ENCODE data around the gene CORO6.

Gene CORO6

GRCh38 chr17:29590411-29591145, 32.1 kb downstream of the CORO6 start:
- Histone ChIP-seq H3K27ac (ENCODE audit: low read depth, low read length) (peak overlapping the region; percentile 71), H3K36me3 (ENCODE audit: control insufficient read depth, insufficient read depth, low read length) (no peaks in the 10 kb centered on the region), H3K9ac (ENCODE audit: low read depth, low read length) (peak overlapping the region; percentile 55), H3K9me3 (ENCODE audit: control insufficient read depth, insufficient read depth, low read length) (no peaks in the 10 kb centered on the region), H3K27me3 (ENCODE audit: control insufficient read depth, insufficient read depth, low read length) (peaks cover 12% of the 10 kb centered on the region), H3K4me3 (ENCODE audit: low read depth, low read length) (peak overlapping the region; percentile 90), H3K4me1 (ENCODE audit: control insufficient read depth, insufficient read depth, low read length) (peaks cover 38% of the 10 kb centered on the region)

GRCh38 chr17:29589524-29590410, 32.9 kb downstream of the CORO6 start, which contains the start of gene GIT1:
Gene GIT1, minus strand, starts transcription at chr17:29589648. Its CDS starts 270 bp downstream, at chr17:29589378.
- H3K9me3 ChIP-seq (ENCODE audit: control insufficient read depth, insufficient read depth, low read length): no peaks in the 10 kb centered on the region
- peaks cover 12% of the 10 kb centered on the region for H3K27me3 ChIP-seq (ENCODE audit: control insufficient read depth, insufficient read depth, low read length)
- peaks cover 46% of the 10 kb centered on the region for H3K4me1 ChIP-seq (ENCODE audit: control insufficient read depth, insufficient read depth, low read length)
- H3K4me3 ChIP-seq (ENCODE audit: low read depth, low read length): peak within 1 kb of the TSS; percentile 90
- no peaks in the 10 kb centered on the region for H3K36me3 ChIP-seq (ENCODE audit: control insufficient read depth, insufficient read depth, low read length)
- H3K27ac ChIP-seq (ENCODE audit: low read depth, low read length): no peak within 1 kb of the TSS
- H3K9ac ChIP-seq (ENCODE audit: low read depth, low read length): peak within 1 kb of the TSS; percentile 11; the same call in 1 of the 2 replicates

- peak overlapping the region; percentile 78 for H3K4me3 ChIP-seq (ENCODE audit: low read depth, low read length)
- H3K4me1 ChIP-seq (ENCODE audit: control insufficient read depth, insufficient read depth, low read length): peaks cover 50% of the 10 kb centered on the region
- H3K27ac ChIP-seq (ENCODE audit: low read depth, low read length): no peak overlapping the region
- no peaks in the 10 kb centered on the region for H3K9me3 ChIP-seq (ENCODE audit: control insufficient read depth, insufficient read depth, low read length)
- peak overlapping the region; percentile 11; the same call in 1 of the 2 replicates for H3K9ac ChIP-seq (ENCODE audit: low read depth, low read length)
- H3K36me3 ChIP-seq (ENCODE audit: control insufficient read depth, insufficient read depth, low read length): no peaks in the 10 kb centered on the region
- H3K27me3 ChIP-seq (ENCODE audit: control insufficient read depth, insufficient read depth, low read length): peaks cover 11% of the 10 kb centered on the region
Observed at GRCh38 chr17:29588562-29589411, 33.9 kb downstream of the CORO6 start.

GRCh38 chr17:29588017-29588561, 34.6 kb downstream of the CORO6 start:
- H3K27ac ChIP-seq (ENCODE audit: low read depth, low read length): no peak overlapping the region

GRCh38 chr17:29587591-29587990, 35.1 kb downstream of the CORO6 start:
- no peak overlapping the region for H3K4me3 ChIP-seq (ENCODE audit: low read depth, low read length)
- no peaks in the 10 kb centered on the region for H3K9me3 ChIP-seq (ENCODE audit: control insufficient read depth, insufficient read depth, low read length)
- H3K27ac ChIP-seq (ENCODE audit: low read depth, low read length): no peak overlapping the region
- peaks cover 10% of the 10 kb centered on the region for H3K27me3 ChIP-seq (ENCODE audit: control insufficient read depth, insufficient read depth, low read length)
- peaks cover 49% of the 10 kb centered on the region for H3K4me1 ChIP-seq (ENCODE audit: control insufficient read depth, insufficient read depth, low read length)
- H3K9ac ChIP-seq (ENCODE audit: low read depth, low read length): no peak overlapping the region
- H3K36me3 ChIP-seq (ENCODE audit: control insufficient read depth, insufficient read depth, low read length): peaks cover 5% of the 10 kb centered on the region

More at GRCh38 chr17:29588017-29588561, 34.6 kb downstream of the CORO6 start:
- peak overlapping the region; percentile 78 for H3K4me3 ChIP-seq (ENCODE audit: low read depth, low read length)
- peaks cover 10% of the 10 kb centered on the region for H3K27me3 ChIP-seq (ENCODE audit: control insufficient read depth, insufficient read depth, low read length)
- no peak overlapping the region for H3K9ac ChIP-seq (ENCODE audit: low read depth, low read length)
- no peaks in the 10 kb centered on the region for H3K9me3 ChIP-seq (ENCODE audit: control insufficient read depth, insufficient read depth, low read length)
- no peaks in the 10 kb centered on the region; the same call in none of the 2 replicates for H3K36me3 ChIP-seq (ENCODE audit: control insufficient read depth, insufficient read depth, low read length)
- peaks cover 50% of the 10 kb centered on the region for H3K4me1 ChIP-seq (ENCODE audit: control insufficient read depth, insufficient read depth, low read length)

- no peaks in the 10 kb centered on the region for H3K9me3 ChIP-seq (ENCODE audit: control insufficient read depth, insufficient read depth, low read length)
- H3K4me3 ChIP-seq (ENCODE audit: low read depth, low read length): no peak overlapping the region
- no peak overlapping the region for H3K27ac ChIP-seq (ENCODE audit: low read depth, low read length)
- H3K4me1 ChIP-seq (ENCODE audit: control insufficient read depth, insufficient read depth, low read length): peaks cover 42% of the 10 kb centered on the region
- H3K9ac ChIP-seq (ENCODE audit: low read depth, low read length): no peak overlapping the region
- H3K36me3 ChIP-seq (ENCODE audit: control insufficient read depth, insufficient read depth, low read length): peaks cover 12% of the 10 kb centered on the region
- peaks cover 10% of the 10 kb centered on the region for H3K27me3 ChIP-seq (ENCODE audit: control insufficient read depth, insufficient read depth, low read length)
Observed at GRCh38 chr17:29586676-29587469, 35.8 kb downstream of the CORO6 start.

- H3K27ac ChIP-seq (ENCODE audit: low read depth, low read length): peak overlapping the region; percentile 58
Observed at GRCh38 chr17:29585080-29585751, 37.5 kb downstream of the CORO6 start.

GRCh38 chr17:29584452-29585079, 38.1 kb downstream of the CORO6 start:
- H3K9ac ChIP-seq (ENCODE audit: low read depth, low read length): no peak overlapping the region
- H3K4me3 ChIP-seq (ENCODE audit: low read depth, low read length): no peak overlapping the region
- H3K27ac ChIP-seq (ENCODE audit: low read depth, low read length): peak overlapping the region; percentile 58
- no peaks in the 10 kb centered on the region for H3K9me3 ChIP-seq (ENCODE audit: control insufficient read depth, insufficient read depth, low read length)
- H3K36me3 ChIP-seq (ENCODE audit: control insufficient read depth, insufficient read depth, low read length): peaks cover 18% of the 10 kb centered on the region
- H3K27me3 ChIP-seq (ENCODE audit: control insufficient read depth, insufficient read depth, low read length): no peaks in the 10 kb centered on the region
- H3K4me1 ChIP-seq (ENCODE audit: control insufficient read depth, insufficient read depth, low read length): peaks cover 29% of the 10 kb centered on the region

More at GRCh38 chr17:29585080-29585751, 37.5 kb downstream of the CORO6 start:
- H3K4me3 ChIP-seq (ENCODE audit: low read depth, low read length): no peak overlapping the region
- no peak overlapping the region for H3K9ac ChIP-seq (ENCODE audit: low read depth, low read length)
- peaks cover 35% of the 10 kb centered on the region for H3K4me1 ChIP-seq (ENCODE audit: control insufficient read depth, insufficient read depth, low read length)
- no peaks in the 10 kb centered on the region for H3K9me3 ChIP-seq (ENCODE audit: control insufficient read depth, insufficient read depth, low read length)
- H3K36me3 ChIP-seq (ENCODE audit: control insufficient read depth, insufficient read depth, low read length): peaks cover 16% of the 10 kb centered on the region
- H3K27me3 ChIP-seq (ENCODE audit: control insufficient read depth, insufficient read depth, low read length): peaks cover 4% of the 10 kb centered on the region

Measured in HUES48 (cell line).